ENCODE results near the gene CUL4A. TPM values are rescaled to one million over a fixed set of nuclear protein-coding genes. Genes with fewer than 3 reads are reported as not detected.
"Not testable (repeated sequence)": the region's sequence is repeated elsewhere in the genome, so short reads cannot be mapped to it uniquely, and the experiment has no call there.

Gene CUL4A
- total RNA-seq, 1 experiment from 2014 or later, result 109 TPM

- Histone ChIP-seq H3K36me3 (replicated peaks; ENCODE audit: control insufficient read depth, insufficient read depth, low read length) (peaks cover 40% of the 10 kb centered on the region), H3K4me3 (ENCODE audit: insufficient read depth, low read depth, low read length) (no peak overlapping the region), H3K27me3 (ENCODE audit: control insufficient read depth, insufficient read depth, low read length) (no peaks in the 10 kb centered on the region)
- no peak for DNase-seq
These were observed 19.7 kb downstream of the CUL4A start for GRCh38 chr13:113229161-113229560.

- Histone ChIP-seq H3K36me3 (replicated peaks; ENCODE audit: control insufficient read depth, insufficient read depth, low read length) (peaks cover 37% of the 10 kb centered on the region), H3K4me3 (ENCODE audit: insufficient read depth, low read depth, low read length) (no peak overlapping the region), H3K27me3 (ENCODE audit: control insufficient read depth, insufficient read depth, low read length) (no peaks in the 10 kb centered on the region)
- no peak for DNase-seq
These were observed 20.4 kb downstream of the CUL4A start for GRCh38 chr13:113229791-113230190.

- Histone ChIP-seq H3K27me3 (ENCODE audit: control insufficient read depth, insufficient read depth, low read length) (no peaks in the 10 kb centered on the region), H3K4me3 (ENCODE audit: insufficient read depth, low read depth, low read length) (no peak overlapping the region), H3K36me3 (replicated peaks; ENCODE audit: control insufficient read depth, insufficient read depth, low read length) (peaks cover 28% of the 10 kb centered on the region)
- no peak for DNase-seq
These were observed 22.1 kb downstream of the CUL4A start for GRCh38 chr13:113231306-113232207.

GRCh38 chr13:113232208-113233003 lies 23.0 kb downstream of the CUL4A start:
- Histone ChIP-seq H3K27me3 (ENCODE audit: control insufficient read depth, insufficient read depth, low read length) (no peaks in the 10 kb centered on the region), H3K36me3 (replicated peaks; ENCODE audit: control insufficient read depth, insufficient read depth, low read length) (peaks cover 25% of the 10 kb centered on the region), H3K4me3 (ENCODE audit: insufficient read depth, low read depth, low read length) (no peak overlapping the region)
- DNase-seq, result no peak

- no peak overlapping the region for H3K4me3 ChIP-seq (ENCODE audit: insufficient read depth, low read depth, low read length)
- DNase-seq, result no peak
- H3K36me3 ChIP-seq (replicated peaks; ENCODE audit: control insufficient read depth, insufficient read depth, low read length), result peaks cover 23% of the 10 kb centered on the region
- H3K27me3 ChIP-seq (ENCODE audit: control insufficient read depth, insufficient read depth, low read length), result no peaks in the 10 kb centered on the region
These were observed 23.7 kb downstream of the CUL4A start for GRCh38 chr13:113233101-113233500.

GRCh38 chr13:113238536-113238935 lies 29.1 kb downstream of the CUL4A start:
- Histone ChIP-seq H3K36me3 (replicated peaks; ENCODE audit: control insufficient read depth, insufficient read depth, low read length) (peaks cover 12% of the 10 kb centered on the region), H3K27me3 (ENCODE audit: control insufficient read depth, insufficient read depth, low read length) (no peaks in the 10 kb centered on the region), H3K4me3 (ENCODE audit: insufficient read depth, low read depth, low read length) (no peak overlapping the region)
- DNase-seq, result no peak

GRCh38 chr13:113239357-113239756 lies 29.9 kb downstream of the CUL4A start:
- no peak overlapping the region for H3K4me3 ChIP-seq (ENCODE audit: insufficient read depth, low read depth, low read length)
- DNase-seq, result no peak
- H3K36me3 ChIP-seq (replicated peaks; ENCODE audit: control insufficient read depth, insufficient read depth, low read length), result peaks cover 13% of the 10 kb centered on the region
- no peaks in the 10 kb centered on the region for H3K27me3 ChIP-seq (ENCODE audit: control insufficient read depth, insufficient read depth, low read length)

GRCh38 chr13:113239986-113240385 lies 30.6 kb downstream of the CUL4A start:
- peaks cover 13% of the 10 kb centered on the region for H3K36me3 ChIP-seq (replicated peaks; ENCODE audit: control insufficient read depth, insufficient read depth, low read length)
- no peak for DNase-seq

GRCh38 chr13:113241623-113242022 lies 32.2 kb downstream of the CUL4A start:
- H3K36me3 ChIP-seq (replicated peaks; ENCODE audit: control insufficient read depth, insufficient read depth, low read length), result peaks cover 25% of the 10 kb centered on the region
- DNase-seq; H3K27me3 ChIP-seq (ENCODE audit: control insufficient read depth, insufficient read depth, low read length); H3K4me3 ChIP-seq (ENCODE audit: insufficient read depth, low read depth, low read length): not testable (repeated sequence)

More at GRCh38 chr13:113239986-113240385, 30.6 kb downstream of the CUL4A start:
- Histone ChIP-seq H3K4me3 (ENCODE audit: insufficient read depth, low read depth, low read length) (no peak overlapping the region), H3K27me3 (ENCODE audit: control insufficient read depth, insufficient read depth, low read length) (no peaks in the 10 kb centered on the region)

- peaks cover 32% of the 10 kb centered on the region for H3K36me3 ChIP-seq (replicated peaks; ENCODE audit: control insufficient read depth, insufficient read depth, low read length)
- no peak overlapping the region for H3K4me3 ChIP-seq (ENCODE audit: insufficient read depth, low read depth, low read length)
- no peaks in the 10 kb centered on the region for H3K27me3 ChIP-seq (ENCODE audit: control insufficient read depth, insufficient read depth, low read length)
- no peak for DNase-seq
These were observed 34.4 kb downstream of the CUL4A start for GRCh38 chr13:113243847-113244246.

GRCh38 chr13:113245849-113246796 lies 36.7 kb downstream of the CUL4A start:
- DNase-seq, result peak; percentile 47

GRCh38 chr13:113252516-113253095 lies 43.2 kb downstream of the CUL4A start:
- H3K36me3 ChIP-seq (replicated peaks; ENCODE audit: control insufficient read depth, insufficient read depth, low read length), result peaks cover 50% of the 10 kb centered on the region
- H3K4me3 ChIP-seq (ENCODE audit: insufficient read depth, low read depth, low read length), result no peak overlapping the region
- DNase-seq, result no peak

More at GRCh38 chr13:113245849-113246796, 36.7 kb downstream of the CUL4A start:
- Histone ChIP-seq H3K36me3 (replicated peaks; ENCODE audit: control insufficient read depth, insufficient read depth, low read length) (peaks cover 42% of the 10 kb centered on the region), H3K4me3 (ENCODE audit: insufficient read depth, low read depth, low read length) (no peak overlapping the region), H3K27me3 (ENCODE audit: control insufficient read depth, insufficient read depth, low read length) (no peaks in the 10 kb centered on the region)

GRCh38 chr13:113257908-113258307 lies 48.5 kb downstream of the CUL4A start:
- not testable (repeated sequence) for DNase-seq; H3K27me3 ChIP-seq (ENCODE audit: control insufficient read depth, insufficient read depth, low read length); H3K4me3 ChIP-seq (ENCODE audit: insufficient read depth, low read depth, low read length)
- H3K36me3 ChIP-seq (replicated peaks; ENCODE audit: control insufficient read depth, insufficient read depth, low read length), result peaks cover 31% of the 10 kb centered on the region

More at GRCh38 chr13:113252516-113253095, 43.2 kb downstream of the CUL4A start:
- no peaks in the 10 kb centered on the region for H3K27me3 ChIP-seq (ENCODE audit: control insufficient read depth, insufficient read depth, low read length)
